Measurements from ENCODE around the gene POPDC2.

- TF ChIP-seq CTCF (IDR thresholded peaks at IDR 0.05) (no peak), POLR2A (IDR thresholded peaks at IDR 0.05) (no peak)
Observed at GRCh38 chr3:119700269-119700919, 40.0 kb upstream of the POPDC2 start.
